DND-41 (cell line): ENCODE results near the gene HID1.

ENCODE experiments used
- CTCF ChIP-seq: IDR thresholded peaks from 2 replicates; pipeline ENCODE4 v1.5.1; 2012; ENCODE audit warnings: borderline replicate concordance, low read length, moderate library complexity, mild to moderate bottlenecking; ENCODE audit not compliant: poor library complexity, severe bottlenecking; ENCODE audit errors: extremely low read depth
- EZH2 ChIP-seq: IDR thresholded peaks from 3 replicates; pipeline ENCODE4 v1.6.1; 2012; ENCODE audit warnings: borderline replicate concordance, low read depth, mild to moderate bottlenecking, moderate library complexity, low read length, inconsistent platforms; ENCODE audit not compliant: severe bottlenecking

GRCh38 chr17:74999523-74999922, 27.0 kb upstream of the HID1 start:
- TF ChIP-seq CTCF = no peak
- no peak for TF ChIP-seq EZH2
